ENCODE data around the gene LCP1. TPM values are rescaled to one million over a fixed set of nuclear protein-coding genes. Genes with fewer than 3 reads are reported as not detected.

The LCP1 gene
- total RNA-seq, 4 donors from 2014 or later: 17.3 to 34.8 (median 24.7) TPM

DNA sequence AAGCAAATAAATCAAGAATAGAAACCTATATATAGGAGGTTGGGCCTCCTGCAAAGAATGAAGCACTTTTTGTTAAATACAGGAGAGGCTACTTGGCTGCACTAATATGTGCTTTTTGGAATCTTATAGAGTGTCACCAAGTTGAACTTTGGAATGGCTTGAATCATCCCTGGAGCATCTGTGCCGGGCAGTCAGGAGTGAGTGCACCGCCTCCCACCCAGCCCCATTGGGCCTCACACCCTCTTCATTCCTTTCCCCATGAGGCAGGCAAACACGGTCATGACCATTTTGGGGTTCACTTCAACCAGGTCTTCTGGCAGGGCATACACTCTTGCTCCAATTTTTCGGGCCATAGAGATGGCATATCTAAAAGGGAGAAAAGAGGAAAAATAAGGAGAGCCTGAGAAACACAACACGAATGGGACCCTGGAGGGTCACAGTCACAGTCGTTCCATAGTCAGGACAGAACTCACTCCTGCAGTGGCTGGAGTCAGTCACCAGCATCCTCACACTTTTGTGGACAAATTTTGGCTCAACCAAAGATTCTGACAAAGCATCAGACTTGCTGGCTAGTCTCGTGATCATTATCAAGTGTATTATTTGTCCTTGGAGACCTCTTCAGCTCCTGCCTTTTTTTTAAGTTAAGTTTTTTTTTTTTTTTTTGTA lies 54.5 kb downstream of the LCP1 start:
- no peak for TF ChIP-seq POLR2A (IDR thresholded peaks at IDR 0.05)
- TF ChIP-seq, protein P1, sequence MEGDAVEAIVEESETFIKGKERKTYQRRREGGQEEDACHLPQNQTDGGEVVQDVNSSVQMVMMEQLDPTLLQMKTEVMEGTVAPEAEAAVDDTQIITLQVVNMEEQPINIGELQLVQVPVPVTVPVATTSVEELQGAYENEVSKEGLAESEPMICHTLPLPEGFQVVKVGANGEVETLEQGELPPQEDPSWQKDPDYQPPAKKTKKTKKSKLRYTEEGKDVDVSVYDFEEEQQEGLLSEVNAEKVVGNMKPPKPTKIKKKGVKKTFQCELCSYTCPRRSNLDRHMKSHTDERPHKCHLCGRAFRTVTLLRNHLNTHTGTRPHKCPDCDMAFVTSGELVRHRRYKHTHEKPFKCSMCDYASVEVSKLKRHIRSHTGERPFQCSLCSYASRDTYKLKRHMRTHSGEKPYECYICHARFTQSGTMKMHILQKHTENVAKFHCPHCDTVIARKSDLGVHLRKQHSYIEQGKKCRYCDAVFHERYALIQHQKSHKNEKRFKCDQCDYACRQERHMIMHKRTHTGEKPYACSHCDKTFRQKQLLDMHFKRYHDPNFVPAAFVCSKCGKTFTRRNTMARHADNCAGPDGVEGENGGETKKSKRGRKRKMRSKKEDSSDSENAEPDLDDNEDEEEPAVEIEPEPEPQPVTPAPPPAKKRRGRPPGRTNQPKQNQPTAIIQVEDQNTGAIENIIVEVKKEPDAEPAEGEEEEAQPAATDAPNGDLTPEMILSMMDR (IDR thresholded peaks at IDR 0.05): no peak
- intact Hi-C loops (cut with DNase I; ENCODE audit: low total_unique reads): no loop called here

DNA sequence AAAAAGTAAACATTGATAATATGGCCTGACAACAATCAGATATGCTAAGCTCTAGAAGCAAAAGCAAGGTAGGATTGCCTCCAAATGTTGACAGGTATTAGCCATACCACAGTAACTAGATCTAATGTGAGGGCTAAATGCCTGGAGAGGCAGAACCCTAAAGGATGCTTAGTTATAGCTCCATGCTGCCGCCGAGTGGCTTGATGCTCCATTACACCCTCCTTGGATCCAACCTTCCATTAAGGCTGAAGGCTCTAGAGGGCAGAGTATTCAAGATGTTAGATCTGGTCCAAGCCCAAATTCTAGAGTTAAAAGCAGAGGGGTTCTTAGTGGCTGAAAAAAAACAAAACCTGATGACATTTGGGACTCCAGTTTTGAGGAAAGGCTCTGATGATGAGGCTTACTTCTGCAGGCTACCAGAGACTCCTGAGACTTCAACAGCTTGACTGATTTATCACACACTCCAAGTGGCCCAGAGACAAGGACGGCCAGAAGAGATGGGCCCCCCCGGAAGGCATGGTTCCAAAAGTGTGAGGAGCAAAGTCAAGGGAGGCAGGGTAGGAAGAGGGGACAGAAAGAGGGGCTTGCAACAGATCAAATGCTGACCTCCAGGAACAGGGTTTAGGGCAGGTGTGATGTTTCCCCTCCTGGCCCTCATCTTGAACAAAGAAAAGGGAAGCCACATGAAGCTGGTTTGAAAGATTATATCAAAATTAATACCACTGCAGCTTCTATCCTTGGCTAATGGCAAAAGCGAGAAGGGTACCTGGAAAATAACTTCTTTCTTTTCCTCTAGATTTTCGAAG lies 55.2 kb downstream of the LCP1 start:
- peak in 1 of 2 donors; percentile 51 for DNase-seq
- TF ChIP-seq POLR2A (IDR thresholded peaks at IDR 0.05): no peak
- TF ChIP-seq, protein P1 (IDR thresholded peaks at IDR 0.05): peak; percentile 10 to 55 (median 46)
- no peaks in the 10 kb centered on the region for H3K9me3 ChIP-seq
- no peak overlapping the region for H3K4me3 ChIP-seq
- H3K36me3 ChIP-seq: no peaks in the 10 kb centered on the region
- intact Hi-C loops (cut with DNase I; ENCODE audit: low total_unique reads): no loop called here
- H3K27ac ChIP-seq: no peak overlapping the region
- no peaks in the 10 kb centered on the region for H3K4me1 ChIP-seq
- H3K27me3 ChIP-seq: no peaks in the 10 kb centered on the region

More for the DNA sequence above, 54.5 kb downstream of the LCP1 start:
- H3K27me3 ChIP-seq: no peaks in the 10 kb centered on the region
- no peaks in the 10 kb centered on the region for H3K9me3 ChIP-seq
- H3K27ac ChIP-seq: no peak overlapping the region
- no peak overlapping the region for H3K4me3 ChIP-seq
- H3K36me3 ChIP-seq: no peaks in the 10 kb centered on the region
- no peaks in the 10 kb centered on the region for H3K4me1 ChIP-seq
- no peak for DNase-seq

DNA sequence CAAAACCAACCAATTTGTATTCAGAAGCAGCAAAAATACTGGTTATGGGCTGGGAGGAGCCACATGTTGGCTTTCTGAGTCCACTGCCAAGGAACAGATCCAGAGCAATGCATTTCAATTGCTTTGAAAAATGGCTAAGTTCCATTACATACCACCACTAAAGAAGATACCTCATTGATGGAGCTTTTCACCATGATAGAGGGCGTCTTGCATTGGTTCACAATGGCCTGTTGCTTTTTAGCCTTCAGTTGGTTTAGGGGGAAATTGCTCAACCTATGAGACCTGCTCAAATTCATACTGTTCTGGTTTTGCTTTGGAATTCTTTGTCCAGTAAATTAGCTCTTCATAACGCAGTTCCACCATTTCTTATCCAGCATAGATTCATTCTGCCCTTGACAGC lies 55.9 kb downstream of the LCP1 start:
- H3K4me3 ChIP-seq: no peak overlapping the region
- H3K9me3 ChIP-seq: no peaks in the 10 kb centered on the region
- no peaks in the 10 kb centered on the region for H3K4me1 ChIP-seq
- no peaks in the 10 kb centered on the region for H3K27me3 ChIP-seq
- H3K27ac ChIP-seq: no peak overlapping the region
- intact Hi-C loops (cut with DNase I; ENCODE audit: low total_unique reads): no loop called here
- DNase-seq: no peak
- H3K36me3 ChIP-seq: no peaks in the 10 kb centered on the region
- TF ChIP-seq POLR2A (IDR thresholded peaks at IDR 0.05): no peak
- TF ChIP-seq, protein P1 (IDR thresholded peaks at IDR 0.05): no peak

DNA sequence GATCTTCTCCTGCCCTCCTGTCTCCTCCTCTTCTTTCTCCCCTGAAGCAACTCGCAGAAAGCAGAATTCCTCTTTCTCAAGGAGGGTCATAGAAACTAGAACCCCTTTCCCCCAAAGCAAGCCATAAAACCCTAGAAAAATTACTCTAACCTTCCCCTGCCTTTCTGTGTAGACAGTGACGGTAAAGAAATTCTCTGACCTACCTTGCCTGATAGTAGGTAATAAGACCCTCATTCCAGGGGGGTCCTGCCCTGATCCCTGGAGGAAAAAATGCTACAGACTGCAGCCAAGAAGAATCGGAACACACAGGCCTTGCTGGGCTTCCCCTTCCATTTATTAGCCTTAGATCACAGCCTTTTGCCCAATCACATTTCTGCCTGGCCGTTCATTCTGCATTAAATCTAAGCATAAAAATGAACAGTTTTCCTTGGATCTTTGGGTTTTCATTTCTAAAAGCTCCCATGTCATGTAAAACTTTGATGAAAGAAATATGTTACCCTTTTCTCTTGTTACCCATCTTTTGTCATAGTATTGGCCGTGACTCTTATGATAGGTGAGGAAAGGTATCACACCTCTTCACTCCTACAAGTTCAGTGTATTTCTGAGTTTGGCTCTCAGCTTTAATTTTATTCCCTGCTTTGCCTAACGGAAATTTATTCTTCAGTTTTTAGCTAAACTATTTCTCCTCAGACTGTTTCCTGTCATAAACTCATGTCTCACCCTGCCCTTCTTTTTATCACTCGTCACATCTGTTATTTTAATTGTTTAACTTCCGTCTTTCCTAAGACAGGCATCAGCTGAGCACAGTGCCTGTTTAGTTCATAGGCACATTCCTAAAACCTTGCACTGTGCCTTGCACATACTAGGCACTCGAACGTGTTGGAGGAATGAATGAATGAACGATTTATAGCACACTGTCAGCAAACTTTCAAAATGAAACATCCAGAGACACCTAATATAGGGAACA lies 56.7 kb downstream of the LCP1 start:
- Histone ChIP-seq H3K4me1 (no peaks in the 10 kb centered on the region), H3K27ac (no peak overlapping the region), H3K9me3 (no peaks in the 10 kb centered on the region), H3K4me3 (no peak overlapping the region), H3K36me3 (no peaks in the 10 kb centered on the region), H3K27me3 (no peaks in the 10 kb centered on the region)
- no peak for TF ChIP-seq POLR2A (IDR thresholded peaks at IDR 0.05)
- TF ChIP-seq, protein P1 (IDR thresholded peaks at IDR 0.05): no peak
- DNase-seq: no peak
- intact Hi-C loops (cut with DNase I; ENCODE audit: low total_unique reads): no loop called here

Data from uterus (tissue), 4 donors.